Measurements from ENCODE around the gene STK11IP. TPM values are rescaled to one million over a fixed set of nuclear protein-coding genes. Genes with fewer than 3 reads are reported as not detected.

STK11IP gene
- total RNA-seq, 1 experiment from 2014 or later: 29.3 TPM

DNA sequence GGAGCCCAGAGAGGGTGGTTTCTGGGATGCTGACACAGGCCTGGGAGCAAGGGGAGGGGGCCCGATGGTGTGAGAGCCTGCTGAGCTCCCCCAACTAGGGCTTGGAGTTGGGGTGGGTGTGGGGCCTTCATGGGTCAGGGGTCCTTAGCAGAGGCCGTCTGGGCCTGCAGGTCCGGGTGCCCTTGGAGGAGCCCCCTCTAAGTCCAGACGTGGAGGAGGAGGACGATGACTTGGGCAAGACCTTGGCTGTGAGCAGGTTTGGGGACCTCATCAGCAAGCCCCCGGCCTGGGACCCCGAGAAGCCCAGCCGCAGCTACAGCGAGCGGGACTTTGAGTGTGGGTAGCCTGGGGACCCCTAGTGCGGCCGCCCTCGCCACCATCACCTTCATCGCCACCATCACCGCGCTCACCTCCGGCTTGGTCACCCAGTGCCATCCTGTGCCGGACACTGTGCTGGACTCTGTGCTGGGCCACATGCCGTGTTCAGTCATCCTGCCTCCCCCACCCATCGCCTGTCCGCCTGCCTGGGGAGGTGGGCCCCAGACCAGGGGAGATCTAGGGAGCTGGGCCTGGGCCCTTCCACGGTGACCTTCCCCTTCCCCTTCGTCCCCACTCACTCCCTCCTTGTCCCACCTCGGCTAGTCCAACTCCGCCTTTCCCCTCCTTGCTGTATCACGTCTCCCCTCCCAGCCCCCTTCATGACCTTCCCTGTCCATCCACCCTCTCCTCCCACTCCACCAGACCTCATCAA is 30.8 kb downstream of the STK11IP start:
- CTCF ChIA-PET: no interaction called here
- no peak overlapping the region for H3K27ac Mint-ChIP-seq (ENCODE audit: unreplicated experiment)
- intact Hi-C loops (cut with micrococcal nuclease; ENCODE audit: unreplicated experiment): no loop called here
- peaks cover 14% of the 10 kb centered on the region for H3K36me3 Mint-ChIP-seq (ENCODE audit: insufficient read depth, unreplicated experiment)
- H3K27me3 Mint-ChIP-seq (ENCODE audit: unreplicated experiment): no peaks in the 10 kb centered on the region
- H3K4me3 Mint-ChIP-seq (ENCODE audit: low read depth, unreplicated experiment): peak overlapping the region; percentile 65
- H3K4me1 Mint-ChIP-seq (ENCODE audit: low read depth, unreplicated experiment): peaks cover 8% of the 10 kb centered on the region
- no peaks in the 10 kb centered on the region for H3K9me3 Mint-ChIP-seq (ENCODE audit: low read depth, unreplicated experiment)
- DNase-seq: no peak
- no TSS peak for BruUV-seq (replicated peaks)
- TF ChIP-seq, protein P1, sequence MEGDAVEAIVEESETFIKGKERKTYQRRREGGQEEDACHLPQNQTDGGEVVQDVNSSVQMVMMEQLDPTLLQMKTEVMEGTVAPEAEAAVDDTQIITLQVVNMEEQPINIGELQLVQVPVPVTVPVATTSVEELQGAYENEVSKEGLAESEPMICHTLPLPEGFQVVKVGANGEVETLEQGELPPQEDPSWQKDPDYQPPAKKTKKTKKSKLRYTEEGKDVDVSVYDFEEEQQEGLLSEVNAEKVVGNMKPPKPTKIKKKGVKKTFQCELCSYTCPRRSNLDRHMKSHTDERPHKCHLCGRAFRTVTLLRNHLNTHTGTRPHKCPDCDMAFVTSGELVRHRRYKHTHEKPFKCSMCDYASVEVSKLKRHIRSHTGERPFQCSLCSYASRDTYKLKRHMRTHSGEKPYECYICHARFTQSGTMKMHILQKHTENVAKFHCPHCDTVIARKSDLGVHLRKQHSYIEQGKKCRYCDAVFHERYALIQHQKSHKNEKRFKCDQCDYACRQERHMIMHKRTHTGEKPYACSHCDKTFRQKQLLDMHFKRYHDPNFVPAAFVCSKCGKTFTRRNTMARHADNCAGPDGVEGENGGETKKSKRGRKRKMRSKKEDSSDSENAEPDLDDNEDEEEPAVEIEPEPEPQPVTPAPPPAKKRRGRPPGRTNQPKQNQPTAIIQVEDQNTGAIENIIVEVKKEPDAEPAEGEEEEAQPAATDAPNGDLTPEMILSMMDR (IDR thresholded peaks at IDR 0.05; ENCODE audit: unreplicated experiment): no peak

DNA sequence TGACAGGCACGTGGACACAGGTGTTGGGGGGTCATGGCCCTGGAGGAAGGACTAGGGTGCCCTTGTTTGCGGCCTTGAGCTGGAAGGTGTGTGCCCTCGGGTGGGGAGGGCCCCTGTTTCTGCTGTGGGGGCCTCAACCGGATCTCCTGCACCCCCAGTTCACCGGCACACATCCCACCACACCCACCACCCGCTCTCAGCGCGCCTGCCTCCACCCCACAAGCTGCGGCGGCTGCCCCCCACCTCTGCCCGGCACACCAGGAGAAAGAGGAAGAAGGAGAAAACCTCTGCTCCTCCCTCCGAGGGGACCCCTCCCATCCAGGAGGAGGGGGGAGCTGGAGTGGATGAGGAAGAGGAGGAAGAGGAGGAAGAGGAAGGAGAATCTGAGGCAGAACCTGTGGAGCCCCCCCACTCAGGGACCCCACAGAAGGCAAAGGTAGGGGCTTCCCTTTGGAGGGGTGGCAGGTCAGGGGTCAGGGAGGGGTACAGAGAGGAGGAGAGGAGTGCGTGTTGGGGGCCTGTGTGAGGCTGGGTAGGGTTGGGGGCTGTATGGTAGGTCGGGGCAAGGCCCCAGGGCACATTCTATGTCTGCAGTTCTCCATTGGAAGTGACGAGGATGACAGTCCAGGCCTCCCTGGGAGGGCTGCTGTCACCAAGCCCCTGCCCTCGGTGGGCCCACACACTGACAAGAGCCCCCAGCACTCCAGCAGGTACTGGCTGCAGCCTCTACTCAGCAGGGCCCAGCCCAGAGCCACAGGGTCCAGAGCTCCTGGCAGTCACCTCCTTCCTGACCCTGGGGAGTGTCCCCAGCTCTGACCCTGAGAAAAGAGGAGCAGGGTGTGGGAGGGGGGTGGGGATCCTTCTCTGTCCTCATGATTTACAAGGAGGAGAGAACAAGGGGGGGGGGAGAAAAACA is 31.6 kb downstream of the STK11IP start:
- CTCF ChIA-PET: interaction anchor here (0.6 kb wide), 1 partner anchor 241 kb away, joined by 5 read pairs; no protein-coding TSS in a partner anchor

DNA sequence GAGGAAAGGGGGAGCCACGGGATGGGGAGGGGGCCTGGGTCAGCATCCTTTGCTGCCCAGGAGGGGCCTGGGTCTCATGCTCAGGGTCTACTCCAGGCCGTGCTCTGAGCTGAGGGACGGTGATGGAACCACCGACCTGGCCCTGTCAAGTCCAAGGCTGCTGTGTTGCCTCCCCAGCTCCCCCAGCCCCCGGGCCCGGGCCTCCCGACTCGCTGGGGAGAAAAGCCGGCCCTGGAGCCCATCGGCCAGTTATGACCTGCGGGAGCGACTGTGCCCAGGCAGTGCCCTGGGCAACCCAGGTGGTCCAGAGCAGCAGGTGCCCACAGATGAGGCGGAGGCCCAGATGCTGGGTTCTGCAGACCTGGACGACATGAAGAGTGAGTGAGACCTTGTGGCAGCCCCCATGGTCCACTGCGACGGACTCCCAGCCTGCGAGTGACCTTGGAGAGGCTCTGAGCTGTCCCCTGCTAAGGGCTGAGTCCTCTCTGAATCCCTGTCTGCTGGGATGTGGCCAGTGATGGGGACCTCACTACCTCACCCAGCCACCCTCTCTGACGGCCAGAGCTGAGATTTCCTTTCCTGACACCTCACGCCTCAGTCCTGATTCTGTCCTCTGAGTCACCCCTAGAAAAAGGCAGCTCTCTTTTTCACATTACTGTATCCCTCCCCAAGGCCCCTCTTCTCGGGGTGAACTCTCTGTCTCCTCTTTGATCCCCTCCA is 32.5 kb downstream of the STK11IP start:
- DNase-seq: no peak
- H3K9me3 Mint-ChIP-seq (ENCODE audit: low read depth, unreplicated experiment): no peaks in the 10 kb centered on the region
- H3K36me3 Mint-ChIP-seq (ENCODE audit: insufficient read depth, unreplicated experiment): peaks cover 14% of the 10 kb centered on the region
- no peak overlapping the region for H3K4me3 Mint-ChIP-seq (ENCODE audit: low read depth, unreplicated experiment)
- TF ChIP-seq, protein P1 (IDR thresholded peaks at IDR 0.05; ENCODE audit: unreplicated experiment): no peak
- CTCF ChIA-PET: interaction anchor here (0.6 kb wide), 1 partner anchor 242 kb away, joined by 5 read pairs; no protein-coding TSS in a partner anchor
- no peaks in the 10 kb centered on the region for H3K27me3 Mint-ChIP-seq (ENCODE audit: unreplicated experiment)
- intact Hi-C loops (cut with micrococcal nuclease; ENCODE audit: unreplicated experiment): no loop called here
- H3K27ac Mint-ChIP-seq (ENCODE audit: unreplicated experiment): no peak overlapping the region
- no TSS peak for BruUV-seq (replicated peaks)
- H3K4me1 Mint-ChIP-seq (ENCODE audit: low read depth, unreplicated experiment): peaks cover 8% of the 10 kb centered on the region

More for the DNA sequence above, 31.6 kb downstream of the STK11IP start:
- intact Hi-C loops (cut with micrococcal nuclease; ENCODE audit: unreplicated experiment): no loop called here
- no peak for DNase-seq
- Mint-ChIP-seq H3K9me3 (ENCODE audit: low read depth, unreplicated experiment) (no peaks in the 10 kb centered on the region), H3K27ac (ENCODE audit: unreplicated experiment) (no peak overlapping the region), H3K27me3 (ENCODE audit: unreplicated experiment) (no peaks in the 10 kb centered on the region), H3K36me3 (ENCODE audit: insufficient read depth, unreplicated experiment) (peaks cover 14% of the 10 kb centered on the region), H3K4me1 (ENCODE audit: low read depth, unreplicated experiment) (peaks cover 8% of the 10 kb centered on the region), H3K4me3 (ENCODE audit: low read depth, unreplicated experiment) (peak overlapping the region; percentile 65)
- no TSS peak for BruUV-seq (replicated peaks)
- TF ChIP-seq, protein P1 (IDR thresholded peaks at IDR 0.05; ENCODE audit: unreplicated experiment): no peak

DNA sequence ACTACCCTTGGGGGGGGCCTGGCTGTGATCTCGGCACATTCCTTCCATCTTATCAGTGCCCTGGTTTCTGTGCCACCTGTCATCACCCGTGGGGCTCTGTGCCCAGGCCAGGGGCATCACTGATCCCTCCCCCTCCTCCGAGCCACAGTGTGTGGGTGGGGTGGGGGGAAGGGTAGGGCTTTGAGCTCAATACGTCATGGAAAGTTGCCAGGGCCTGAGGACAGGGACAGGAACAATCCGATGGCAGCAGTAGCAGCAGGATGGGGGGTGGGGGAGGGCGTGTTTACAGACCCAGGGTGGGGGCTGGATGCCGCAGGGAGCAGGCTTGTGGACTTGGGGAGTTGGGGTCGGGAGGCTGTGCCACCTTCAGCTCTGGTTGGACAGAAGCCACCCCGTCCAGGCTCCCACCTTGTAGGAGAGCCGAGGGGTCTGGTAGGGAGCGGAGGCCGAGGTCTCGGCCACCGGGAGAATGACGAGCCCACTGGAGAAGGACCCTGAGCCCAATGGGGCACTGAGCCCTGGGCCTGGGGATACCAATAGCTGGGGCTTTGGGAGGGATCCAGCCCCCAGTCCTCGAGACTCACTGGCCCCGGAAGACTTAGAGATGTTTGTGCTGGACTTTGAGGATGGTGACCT is 33.2 kb downstream of the STK11IP start:
- CTCF ChIA-PET: no interaction called here
- intact Hi-C loops (cut with micrococcal nuclease; ENCODE audit: unreplicated experiment): no loop called here
- H3K4me1 Mint-ChIP-seq (ENCODE audit: low read depth, unreplicated experiment): peaks cover 8% of the 10 kb centered on the region
- no peak for DNase-seq
- H3K36me3 Mint-ChIP-seq (ENCODE audit: insufficient read depth, unreplicated experiment): peaks cover 14% of the 10 kb centered on the region
- BruUV-seq (replicated peaks): no TSS peak
- no peak overlapping the region for H3K4me3 Mint-ChIP-seq (ENCODE audit: low read depth, unreplicated experiment)
- no peaks in the 10 kb centered on the region for H3K27me3 Mint-ChIP-seq (ENCODE audit: unreplicated experiment)
- no peak overlapping the region for H3K27ac Mint-ChIP-seq (ENCODE audit: unreplicated experiment)
- H3K9me3 Mint-ChIP-seq (ENCODE audit: low read depth, unreplicated experiment): no peaks in the 10 kb centered on the region
- TF ChIP-seq, protein P1 (IDR thresholded peaks at IDR 0.05; ENCODE audit: unreplicated experiment): no peak
